GM19025 (cell line): ENCODE measurements around the gene FBF1.
"Not testable (repeated sequence)": the region's sequence is repeated elsewhere in the genome, so short reads cannot be mapped to it uniquely, and the experiment has no call there.

Experiments
- ATAC-seq: cut with Tn5 transposase; IDR thresholded peaks from one replicate; pipeline ENCODE4 v1.9.1; 2021; ENCODE audit warnings: mild to moderate bottlenecking, low read depth, moderate library complexity; ENCODE audit not compliant: unreplicated experiment

Gene FBF1

DNA sequence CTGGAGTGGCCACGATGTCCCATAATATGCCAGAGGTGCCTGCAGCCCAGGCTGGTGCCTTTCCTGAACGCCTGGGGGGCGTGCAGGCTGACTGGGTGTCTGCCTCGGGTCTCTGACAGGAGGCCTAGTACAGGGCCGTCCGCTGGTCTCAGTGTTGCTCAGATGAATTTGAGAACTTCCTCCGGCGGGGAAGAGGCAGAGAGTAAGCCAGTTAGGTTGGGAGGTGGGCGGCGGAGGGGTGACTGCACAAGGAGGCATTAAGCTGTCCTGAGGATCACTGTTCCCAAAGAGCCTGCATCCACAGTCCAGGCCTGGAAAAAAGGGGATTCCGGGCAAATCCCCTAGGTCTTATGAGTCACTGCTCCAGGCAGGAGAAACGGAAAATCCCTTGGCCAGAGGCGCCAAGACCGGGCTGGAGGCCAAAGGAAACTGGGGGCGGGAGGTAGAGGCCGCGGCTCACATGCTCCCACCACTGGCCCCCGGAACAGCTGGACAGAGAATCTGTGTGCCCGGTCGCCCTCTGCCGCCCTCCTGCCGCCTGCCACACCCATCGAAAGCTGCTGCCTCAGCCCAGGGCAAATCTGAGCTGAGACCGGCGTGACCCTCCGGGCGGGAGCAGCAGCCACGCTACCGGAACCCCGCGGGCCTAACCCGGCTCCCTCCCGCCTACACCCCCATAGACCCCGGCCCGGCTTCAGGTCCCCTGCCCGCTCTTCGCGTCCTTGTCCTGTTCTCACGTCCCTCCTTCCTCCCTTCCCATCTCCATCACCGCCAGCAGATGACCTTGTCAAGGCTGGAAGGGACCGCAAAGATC, 63.7 kb downstream of the FBF1 start:
- ATAC-seq: no peak

DNA sequence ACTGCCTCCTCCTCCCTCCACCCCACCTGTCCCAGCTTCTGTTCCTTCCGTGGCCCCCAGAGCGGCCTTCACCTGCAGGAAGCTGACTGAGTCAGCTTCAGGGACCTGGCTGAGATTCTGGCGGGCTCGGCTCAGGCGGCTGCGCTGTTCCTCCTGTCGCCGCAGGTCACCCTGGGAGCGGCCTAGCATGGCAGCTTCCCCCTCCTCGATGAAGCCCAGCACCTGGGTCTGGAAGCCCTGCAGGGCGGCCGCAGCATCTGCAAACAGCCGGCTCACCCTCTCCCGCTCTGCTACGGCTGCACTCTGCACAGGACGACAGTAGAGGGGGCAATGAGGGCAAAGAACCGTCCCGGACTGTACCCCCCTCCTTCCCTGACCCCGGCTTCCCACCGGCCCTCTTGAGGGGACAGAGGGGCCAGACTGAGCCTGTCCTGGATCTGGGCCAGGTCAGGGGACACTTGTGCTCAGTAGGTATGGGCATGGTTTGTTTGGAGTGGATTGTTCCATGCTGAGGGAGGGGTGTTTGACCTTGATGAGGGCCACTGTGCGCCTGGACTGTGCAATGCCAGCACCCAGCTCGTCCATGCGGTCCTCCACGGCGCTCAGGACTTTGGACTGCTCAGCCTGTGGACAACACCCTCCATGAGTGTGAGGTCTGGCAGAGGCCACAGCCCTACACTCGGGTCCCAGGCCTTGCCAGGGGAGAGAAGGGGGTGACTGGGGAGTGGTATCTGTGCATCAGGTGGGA, 64.5 kb downstream of the FBF1 start:
- no peak for ATAC-seq

- ATAC-seq: no peak
Measured at GRCh38 chr17:75875940-75876189, 65.0 kb downstream of the FBF1 start.

DNA sequence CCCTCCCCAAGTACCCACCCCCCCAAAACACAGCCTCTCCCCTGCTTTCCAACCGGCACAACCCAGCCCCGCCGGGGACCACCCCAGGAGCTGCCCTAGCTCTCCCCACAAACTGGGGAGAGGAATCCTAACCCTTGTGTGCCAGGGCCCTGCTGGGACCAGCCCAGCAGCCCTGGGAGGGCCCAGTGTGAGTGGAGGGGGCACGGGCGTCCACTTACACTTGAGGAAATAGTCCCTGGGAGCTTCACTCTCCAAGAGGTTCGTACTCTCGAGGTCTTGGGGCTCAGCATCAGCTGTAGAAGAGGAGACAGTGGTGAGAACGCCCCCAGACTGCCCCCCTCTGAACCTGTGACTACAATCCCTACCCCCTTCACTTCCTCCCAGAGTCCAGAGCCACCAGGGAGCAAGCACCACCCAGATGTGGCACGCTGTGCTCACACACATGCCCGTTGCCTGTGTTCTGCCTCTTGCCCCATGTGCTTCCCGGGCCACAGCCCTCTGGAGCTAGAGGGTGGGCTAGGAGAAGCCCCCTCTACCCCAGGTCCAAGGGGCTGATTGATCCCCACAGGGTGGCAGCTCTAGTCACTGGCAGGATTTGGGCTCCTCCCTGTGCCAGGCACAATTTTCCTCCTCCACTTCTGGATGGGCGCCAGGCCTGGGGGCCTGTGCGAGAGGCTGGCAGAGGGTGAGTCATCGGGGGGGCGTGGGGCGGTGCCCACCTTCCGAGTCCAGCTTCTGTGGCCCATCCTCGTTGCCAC, 65.5 kb downstream of the FBF1 start:
- ATAC-seq: no peak

DNA sequence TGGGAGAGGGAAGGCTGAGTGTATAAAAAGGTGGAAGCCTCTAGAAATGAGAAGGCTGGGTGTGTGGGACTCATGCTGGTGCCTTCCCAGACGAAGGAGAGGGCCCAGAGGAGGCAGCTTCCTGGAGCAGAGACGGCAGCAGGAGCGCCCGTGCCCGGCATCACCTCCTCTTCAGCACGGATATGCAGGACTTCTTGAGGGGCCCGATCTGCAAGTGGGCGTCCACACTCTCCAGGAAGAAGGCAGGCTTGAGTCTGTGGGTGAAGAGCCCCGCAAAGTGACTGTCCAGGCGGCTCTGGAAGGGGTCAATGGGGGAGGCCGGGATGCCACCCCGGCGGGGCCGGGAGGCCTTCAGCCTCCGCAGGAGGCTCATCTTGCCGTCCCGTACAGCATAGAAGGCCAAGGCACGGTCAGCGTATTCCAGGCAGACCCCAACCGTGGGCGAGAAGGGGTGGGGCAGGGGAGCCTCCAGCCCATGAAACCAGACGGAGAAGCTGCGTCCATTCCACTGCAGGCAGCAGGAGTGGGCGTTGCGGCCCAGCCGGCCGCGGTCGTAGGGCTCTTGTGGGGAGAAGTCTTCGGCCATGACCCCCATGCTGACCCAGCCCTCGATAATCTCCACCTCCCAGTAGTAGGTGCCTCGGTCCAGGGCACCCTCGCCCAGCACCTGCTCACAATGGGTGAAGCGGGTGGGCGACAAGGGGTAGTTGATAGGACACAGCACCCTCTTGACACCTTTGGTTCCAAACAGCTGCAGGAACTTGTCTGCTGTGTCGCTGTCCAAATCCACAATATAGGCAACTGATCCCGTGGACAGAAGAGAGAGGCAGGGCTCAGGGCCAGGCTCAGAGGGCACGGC, 66.3 kb downstream of the FBF1 start:
- ATAC-seq: no peak

DNA sequence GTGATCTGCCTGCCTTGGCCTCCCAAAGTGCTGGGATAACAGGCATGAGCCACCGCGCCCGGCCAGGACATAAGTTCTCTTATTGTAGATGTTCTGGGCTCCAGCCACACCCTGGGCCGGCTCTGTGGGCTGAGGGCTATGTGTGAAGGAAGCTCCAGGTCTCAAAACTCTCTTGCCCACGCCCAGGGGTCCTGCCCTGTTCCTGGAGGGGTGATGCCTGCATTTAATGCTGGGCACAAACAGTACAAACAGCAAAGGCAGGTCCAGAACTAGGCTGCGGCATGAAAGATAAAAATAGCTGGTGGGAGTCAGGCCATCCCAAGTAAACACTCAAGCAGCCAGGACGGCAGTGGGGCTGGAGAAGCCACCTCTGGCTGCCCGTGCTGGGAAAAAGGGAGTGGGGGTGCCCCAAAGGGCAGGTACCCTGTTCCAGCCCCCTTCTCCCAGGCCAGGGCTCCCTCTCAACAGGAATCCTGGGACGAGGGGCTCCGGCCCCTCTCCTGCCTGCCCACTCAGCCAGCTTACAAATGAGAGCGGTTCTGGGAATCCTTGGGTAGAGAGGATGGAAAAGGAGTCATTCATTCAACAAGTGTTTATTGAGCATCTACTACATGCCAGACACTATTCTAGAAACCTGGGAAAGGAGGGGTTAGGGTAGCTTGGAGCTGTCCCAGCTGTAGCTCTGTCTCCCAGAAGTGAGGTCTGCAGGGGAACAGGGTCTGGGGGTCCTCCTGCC, 67.1 kb downstream of the FBF1 start:
- ATAC-seq: no peak

- no peak for ATAC-seq
Measured at GRCh38 chr17:75872434-75873351, 68.1 kb downstream of the FBF1 start.

DNA sequence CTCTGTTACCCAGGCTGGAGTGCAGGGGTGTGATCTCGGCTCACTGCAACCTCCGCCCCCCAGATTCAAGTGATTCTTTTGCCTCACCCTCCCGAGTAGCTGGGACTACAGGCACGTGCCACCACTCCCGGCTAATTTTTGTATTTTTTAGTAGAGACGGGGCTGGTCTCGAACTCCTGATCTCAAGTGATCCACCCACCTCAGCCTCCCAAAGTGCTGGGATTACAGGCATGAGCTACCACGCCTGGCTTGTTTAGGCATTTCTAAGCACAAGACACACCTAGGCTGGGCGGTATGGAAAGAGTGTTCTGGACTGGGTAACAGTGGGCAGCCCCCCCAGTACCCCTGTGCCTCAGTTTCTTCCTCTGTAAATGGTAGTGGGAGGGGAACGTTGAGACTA, 70.6 kb downstream of the FBF1 start:
- not testable (repeated sequence) for ATAC-seq

- ATAC-seq: no peak
Measured at GRCh38 chr17:75869282-75870141, 71.3 kb downstream of the FBF1 start.

DNA sequence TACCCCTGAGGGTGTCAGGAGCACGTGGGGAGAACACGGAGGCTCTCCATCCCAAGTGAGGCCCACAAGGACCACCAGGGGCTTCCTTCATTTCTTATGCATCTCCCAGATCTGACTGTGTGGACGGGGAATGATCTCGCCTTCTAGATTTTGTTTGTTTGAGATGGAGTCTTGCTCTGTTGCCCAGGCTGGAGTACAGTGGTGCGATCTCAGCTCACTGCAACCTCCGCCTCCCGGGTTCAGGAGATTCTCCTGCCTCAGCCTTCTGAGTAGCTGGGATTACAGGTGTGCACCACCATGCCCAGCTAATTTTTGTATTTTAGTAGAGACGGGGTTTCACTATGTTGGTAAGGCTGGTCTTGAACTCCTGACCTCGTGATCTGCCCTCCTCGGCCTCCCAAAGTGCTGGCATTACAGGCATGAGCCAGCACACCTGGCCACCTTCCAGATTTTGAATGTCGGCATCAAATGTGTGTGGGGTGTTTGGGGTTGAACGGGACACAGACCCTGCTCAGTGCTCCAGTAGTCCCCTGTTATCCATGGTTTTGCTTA, 72.0 kb downstream of the FBF1 start:
- ATAC-seq: not testable (repeated sequence)

DNA sequence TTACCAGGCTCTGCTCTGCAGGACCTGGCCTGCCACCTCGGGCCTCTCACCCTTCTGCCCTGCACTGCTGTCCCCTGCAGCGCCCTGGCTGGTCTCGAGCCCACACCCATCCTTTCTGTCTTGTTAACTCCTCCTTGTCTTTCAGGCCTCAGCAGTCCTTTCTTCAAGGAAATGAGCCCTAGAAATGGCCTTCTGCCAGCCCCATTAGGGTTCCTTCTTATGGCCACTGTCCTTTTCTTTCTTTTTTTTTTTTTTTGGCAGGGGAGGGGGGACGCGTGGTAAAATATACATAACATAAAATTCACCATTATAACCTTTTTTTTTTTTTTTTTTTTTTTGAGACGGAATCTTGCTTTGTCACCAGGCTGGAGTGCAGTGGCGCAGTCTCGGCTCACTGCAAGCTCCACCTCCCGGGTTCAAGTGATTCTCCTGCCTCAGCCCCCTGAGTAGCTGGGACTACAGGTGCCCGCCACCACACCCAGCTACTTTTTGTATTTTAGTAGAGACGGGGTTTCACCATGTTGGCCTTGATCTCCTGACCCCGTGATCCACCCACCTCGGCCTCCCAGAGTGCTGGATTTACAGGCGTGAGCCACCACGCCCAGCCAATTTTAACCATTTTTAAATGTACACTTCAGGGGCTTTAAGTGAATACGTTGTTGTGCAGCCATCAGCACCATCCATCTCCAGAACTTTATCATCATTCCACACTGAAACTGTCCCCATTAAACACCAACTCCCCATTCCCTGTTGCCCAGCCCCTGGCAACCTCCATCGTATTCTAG, 75.2 kb downstream of the FBF1 start:
- ATAC-seq: not testable (repeated sequence)

GRCh38 chr17:75864887-75865286, 76.0 kb downstream of the FBF1 start:
- ATAC-seq: peak; percentile 11

GRCh38 chr17:75864448-75864871, 76.4 kb downstream of the FBF1 start:
- peak; percentile 91 for ATAC-seq

- no peak for ATAC-seq
Measured at GRCh38 chr17:75861927-75862317, 78.9 kb downstream of the FBF1 start.
